Activated T-cell treated with anti-CD3 and anti-CD28 coated beads, Interleukin-2, amount 50 U/mL, for 24 hours (primary cell): ENCODE data around the gene MMP13.
"Not testable (repeated sequence)": the region's sequence is repeated elsewhere in the genome, so short reads cannot be mapped to it uniquely, and the experiment has no call there.

Source experiments
- DNase-seq: peaks from one replicate; pipeline ENCODE4 v3.0.0-alpha.2; 2020
- H3K27ac Mint-ChIP-seq: 2 replicates; pipeline ENCODE4 v1.8.0; 2020; ENCODE audit warnings: mild to moderate bottlenecking, mixed read lengths
- H3K27me3 Mint-ChIP-seq: 2 replicates; pipeline ENCODE4 v1.8.0; 2020; ENCODE audit warnings: mixed read lengths
- H3K36me3 Mint-ChIP-seq: 2 replicates; pipeline ENCODE4 v1.8.0; 2020; ENCODE audit warnings: low read depth, mixed read lengths
- H3K4me1 Mint-ChIP-seq: 2 replicates; pipeline ENCODE4 v1.8.0; 2020; ENCODE audit warnings: low read depth, mixed read lengths
- H3K4me3 Mint-ChIP-seq: 2 replicates; pipeline ENCODE4 v1.8.0; 2020; ENCODE audit warnings: mild to moderate bottlenecking, moderate library complexity, mixed read lengths
- H3K9me3 Mint-ChIP-seq: 2 replicates; pipeline ENCODE4 v1.8.0; 2020; ENCODE audit warnings: mixed read lengths

MMP13 gene

GRCh38 chr11:102927624-102927990, 27.9 kb downstream of the MMP13 start:
- no peak for DNase-seq
- H3K27ac Mint-ChIP-seq: no peak overlapping the region
- no peaks in the 10 kb centered on the region for H3K9me3 Mint-ChIP-seq

GRCh38 chr11:102926961-102927623, 28.4 kb downstream of the MMP13 start:
- DNase-seq: no peak
- Mint-ChIP-seq H3K27ac (no peak overlapping the region), H3K9me3 (no peaks in the 10 kb centered on the region), H3K36me3 (no peaks in the 10 kb centered on the region), H3K27me3 (peaks cover 6% of the 10 kb centered on the region), H3K4me1 (no peaks in the 10 kb centered on the region), H3K4me3 (no peak overlapping the region)

More at GRCh38 chr11:102927624-102927990, 27.9 kb downstream of the MMP13 start:
- no peaks in the 10 kb centered on the region for H3K36me3 Mint-ChIP-seq
- no peaks in the 10 kb centered on the region for H3K4me1 Mint-ChIP-seq
- H3K4me3 Mint-ChIP-seq: no peak overlapping the region
- H3K27me3 Mint-ChIP-seq: peaks cover 6% of the 10 kb centered on the region

GRCh38 chr11:102926517-102926916, 29.0 kb downstream of the MMP13 start:
- Mint-ChIP-seq H3K4me1 (no peaks in the 10 kb centered on the region), H3K4me3 (no peak overlapping the region), H3K27ac (no peak overlapping the region), H3K9me3 (no peaks in the 10 kb centered on the region), H3K36me3 (no peaks in the 10 kb centered on the region), H3K27me3 (peaks cover 8% of the 10 kb centered on the region)
- no peak for DNase-seq

- H3K27me3 Mint-ChIP-seq: peaks cover 9% of the 10 kb centered on the region
- H3K4me3 Mint-ChIP-seq: no peak overlapping the region
- H3K27ac Mint-ChIP-seq: no peak overlapping the region
- H3K9me3 Mint-ChIP-seq: no peaks in the 10 kb centered on the region
- no peaks in the 10 kb centered on the region for H3K4me1 Mint-ChIP-seq
- DNase-seq: no peak
- H3K36me3 Mint-ChIP-seq: no peaks in the 10 kb centered on the region
These were observed 29.5 kb downstream of the MMP13 start for GRCh38 chr11:102925988-102926387.

GRCh38 chr11:102924851-102925380, 30.6 kb downstream of the MMP13 start:
- Mint-ChIP-seq H3K4me1 (peaks cover 4% of the 10 kb centered on the region), H3K36me3 (no peaks in the 10 kb centered on the region), H3K27me3 (peaks cover 15% of the 10 kb centered on the region), H3K27ac (no peak overlapping the region), H3K4me3 (no peak overlapping the region), H3K9me3 (no peaks in the 10 kb centered on the region)
- no peak for DNase-seq

- peaks cover 5% of the 10 kb centered on the region for H3K4me1 Mint-ChIP-seq
- H3K9me3 Mint-ChIP-seq: no peaks in the 10 kb centered on the region
- no peak overlapping the region for H3K4me3 Mint-ChIP-seq
- no peak for DNase-seq
- no peak overlapping the region for H3K27ac Mint-ChIP-seq
- peaks cover 21% of the 10 kb centered on the region for H3K27me3 Mint-ChIP-seq
- H3K36me3 Mint-ChIP-seq: no peaks in the 10 kb centered on the region
These were observed 33.8 kb downstream of the MMP13 start for GRCh38 chr11:102921587-102922220.

GRCh38 chr11:102920118-102920684, 35.3 kb downstream of the MMP13 start:
- no peak overlapping the region for H3K27ac Mint-ChIP-seq
- peaks cover 5% of the 10 kb centered on the region for H3K4me1 Mint-ChIP-seq
- H3K36me3 Mint-ChIP-seq: no peaks in the 10 kb centered on the region
- H3K27me3 Mint-ChIP-seq: peaks cover 25% of the 10 kb centered on the region
- no peak overlapping the region for H3K4me3 Mint-ChIP-seq
- no peaks in the 10 kb centered on the region for H3K9me3 Mint-ChIP-seq
- no peak for DNase-seq

GRCh38 chr11:102915044-102915375, 40.5 kb downstream of the MMP13 start:
- no peak overlapping the region for H3K27ac Mint-ChIP-seq
- H3K27me3 Mint-ChIP-seq: peaks cover 15% of the 10 kb centered on the region
- no peaks in the 10 kb centered on the region for H3K9me3 Mint-ChIP-seq
- H3K36me3 Mint-ChIP-seq: no peaks in the 10 kb centered on the region
- no peak overlapping the region for H3K4me3 Mint-ChIP-seq
- H3K4me1 Mint-ChIP-seq: peaks cover 2% of the 10 kb centered on the region
- DNase-seq: no peak

- DNase-seq: no peak
These were observed 41.1 kb downstream of the MMP13 start for GRCh38 chr11:102914238-102915043.

GRCh38 chr11:102912482-102912830, 43.1 kb downstream of the MMP13 start:
- peaks cover 10% of the 10 kb centered on the region for H3K27me3 Mint-ChIP-seq
- H3K9me3 Mint-ChIP-seq: no peaks in the 10 kb centered on the region
- DNase-seq: no peak
- H3K4me1 Mint-ChIP-seq: no peaks in the 10 kb centered on the region
- H3K36me3 Mint-ChIP-seq: no peaks in the 10 kb centered on the region
- no peak overlapping the region for H3K4me3 Mint-ChIP-seq
- H3K27ac Mint-ChIP-seq: no peak overlapping the region

More at GRCh38 chr11:102914238-102915043, 41.1 kb downstream of the MMP13 start:
- Mint-ChIP-seq H3K4me1 (no peaks in the 10 kb centered on the region), H3K27me3 (peaks cover 11% of the 10 kb centered on the region), H3K9me3 (no peaks in the 10 kb centered on the region), H3K36me3 (no peaks in the 10 kb centered on the region), H3K4me3 (no peak overlapping the region), H3K27ac (no peak overlapping the region)

GRCh38 chr11:102911758-102912481, 43.6 kb downstream of the MMP13 start:
- H3K27ac Mint-ChIP-seq: no peak overlapping the region
- H3K36me3 Mint-ChIP-seq: no peaks in the 10 kb centered on the region
- no peaks in the 10 kb centered on the region for H3K4me1 Mint-ChIP-seq
- no peak for DNase-seq
- H3K4me3 Mint-ChIP-seq: no peak overlapping the region
- no peaks in the 10 kb centered on the region for H3K9me3 Mint-ChIP-seq
- peaks cover 10% of the 10 kb centered on the region for H3K27me3 Mint-ChIP-seq

- H3K27ac Mint-ChIP-seq, H3K27me3 Mint-ChIP-seq, H3K4me3 Mint-ChIP-seq, H3K4me1 Mint-ChIP-seq, H3K36me3 Mint-ChIP-seq, DNase-seq, H3K9me3 Mint-ChIP-seq: not testable (repeated sequence)
These were observed 49.7 kb downstream of the MMP13 start for GRCh38 chr11:102905848-102906247.

GRCh38 chr11:102903895-102904294, 51.6 kb downstream of the MMP13 start:
- H3K27ac Mint-ChIP-seq, H3K27me3 Mint-ChIP-seq, H3K9me3 Mint-ChIP-seq, H3K36me3 Mint-ChIP-seq, DNase-seq, H3K4me3 Mint-ChIP-seq, H3K4me1 Mint-ChIP-seq: not testable (repeated sequence)

- no peaks in the 10 kb centered on the region for H3K36me3 Mint-ChIP-seq
- no peak for DNase-seq
- no peak overlapping the region for H3K4me3 Mint-ChIP-seq
- no peaks in the 10 kb centered on the region for H3K4me1 Mint-ChIP-seq
- no peak overlapping the region for H3K27ac Mint-ChIP-seq
- no peaks in the 10 kb centered on the region for H3K9me3 Mint-ChIP-seq
- H3K27me3 Mint-ChIP-seq: peaks cover 2% of the 10 kb centered on the region
These were observed 55.2 kb downstream of the MMP13 start for GRCh38 chr11:102900346-102900745.
